SK-N-SH treated with all-trans-retinoic acid at 6 μM for 48 hours (cell line): Measurements from ENCODE around the gene KRT72.

Experiments
- ARNTL ChIP-seq: fragments of 450-650 bp; formaldehyde crosslinking; IDR thresholded peaks from 2 replicates; pipeline ENCODE4 v1.5.0; 2020; ENCODE audit warnings: low read depth, mild to moderate bottlenecking, moderate library complexity, borderline replicate concordance
- BACH2 ChIP-seq: fragments of 250-450 bp; sonication (Bioruptor Pico); IDR thresholded peaks from 2 replicates; pipeline ENCODE4 v1.9.0; 2021; ENCODE audit warnings: mild to moderate bottlenecking, borderline replicate concordance
- CSDC2 ChIP-seq: fragments of 250-450 bp; sonication (Bioruptor Pico); IDR thresholded peaks from 2 replicates; pipeline ENCODE4 v1.5.0; 2020; ENCODE audit warnings: mild to moderate bottlenecking, moderate library complexity
- ISL1 ChIP-seq: fragments of 250-450 bp; sonication (Bioruptor Pico); IDR thresholded peaks from 2 replicates; pipeline ENCODE4 v2.1.2; 2022; ENCODE audit warnings: mild to moderate bottlenecking, moderate library complexity
- OSR1 ChIP-seq: fragments of 250-450 bp; sonication (Bioruptor Pico); IDR thresholded peaks from 2 replicates; pipeline ENCODE4 v1.8.0; 2022; ENCODE audit warnings: moderate library complexity, mild to moderate bottlenecking, inconsistent platforms
- PPARA ChIP-seq: fragments of 250-450 bp; sonication (Bioruptor Pico); IDR thresholded peaks from 2 replicates; pipeline ENCODE4 v1.5.0; 2020; ENCODE audit warnings: mild to moderate bottlenecking, borderline replicate concordance
- ZFP3 ChIP-seq: fragments of 250-450 bp; sonication (Bioruptor Pico); IDR thresholded peaks from 2 replicates; pipeline ENCODE4 v1.5.0; 2020; ENCODE audit warnings: mild to moderate bottlenecking, moderate library complexity
- ZFP30 ChIP-seq: fragments of 450-650 bp; formaldehyde crosslinking; IDR thresholded peaks from 2 replicates; pipeline ENCODE4 v1.5.0; 2022; ENCODE audit warnings: mild to moderate bottlenecking, moderate library complexity
- ZNF565 ChIP-seq: fragments of 450-650 bp; formaldehyde crosslinking; conservative IDR thresholded peaks from 2 replicates; pipeline ENCODE4 v1.5.0; 2020; ENCODE audit warnings: low read depth, mild to moderate bottlenecking, moderate library complexity
- TF ChIP-seq, protein P1 (sequence below): fragments of 250-450 bp; sonication (Bioruptor Pico); IDR thresholded peaks from 2 replicates; pipeline ENCODE4 v1.5.1; 2020; ENCODE audit warnings: low read depth, mild to moderate bottlenecking, moderate library complexity
- TF ChIP-seq, protein P2 (sequence below): fragments of 250-450 bp; sonication (Bioruptor Pico); IDR thresholded peaks from 2 replicates; pipeline ENCODE4 v1.8.0; 2020; ENCODE audit warnings: mild to moderate bottlenecking, moderate library complexity, borderline replicate concordance

DNA sequence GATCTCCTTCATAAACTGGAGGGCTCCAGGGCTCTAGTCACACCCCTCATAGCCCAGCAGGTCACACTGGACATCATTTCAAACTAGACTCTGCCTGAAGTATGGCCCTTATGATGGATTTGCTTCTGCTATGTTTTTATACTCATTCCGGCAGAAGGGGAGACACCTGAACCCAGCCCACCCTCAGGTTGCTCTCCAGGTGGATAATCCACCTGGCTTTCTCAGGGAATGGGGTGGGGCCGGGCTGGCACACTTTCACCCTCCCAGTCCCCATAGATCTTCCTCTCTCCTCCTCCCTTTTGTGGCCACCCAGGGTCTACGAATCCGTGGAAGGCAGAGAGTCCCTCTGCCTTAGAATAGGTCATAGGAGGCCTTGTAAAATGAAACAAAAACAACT is 26.8 kb upstream of the KRT72 start:
- TF ChIP-seq ISL1 (CRISPR knock-in tag) = no peak
- no peak for TF ChIP-seq ZFP30 (CRISPR knock-in tag)
- TF ChIP-seq CSDC2 (CRISPR knock-in tag) = no peak
- TF ChIP-seq PPARA = no peak
- TF ChIP-seq, protein P1, sequence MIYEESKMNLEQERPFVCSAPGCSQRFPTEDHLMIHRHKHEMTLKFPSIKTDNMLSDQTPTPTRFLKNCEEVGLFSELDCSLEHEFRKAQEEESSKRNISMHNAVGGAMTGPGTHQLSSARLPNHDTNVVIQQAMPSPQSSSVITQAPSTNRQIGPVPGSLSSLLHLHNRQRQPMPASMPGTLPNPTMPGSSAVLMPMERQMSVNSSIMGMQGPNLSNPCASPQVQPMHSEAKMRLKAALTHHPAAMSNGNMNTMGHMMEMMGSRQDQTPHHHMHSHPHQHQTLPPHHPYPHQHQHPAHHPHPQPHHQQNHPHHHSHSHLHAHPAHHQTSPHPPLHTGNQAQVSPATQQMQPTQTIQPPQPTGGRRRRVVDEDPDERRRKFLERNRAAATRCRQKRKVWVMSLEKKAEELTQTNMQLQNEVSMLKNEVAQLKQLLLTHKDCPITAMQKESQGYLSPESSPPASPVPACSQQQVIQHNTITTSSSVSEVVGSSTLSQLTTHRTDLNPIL = no peak
- TF ChIP-seq ZFP3 = no peak
- no peak for TF ChIP-seq BACH2 (CRISPR knock-in tag)
- no peak for TF ChIP-seq OSR1 (CRISPR knock-in tag)
- no peak for TF ChIP-seq ARNTL (CRISPR knock-in tag)
- TF ChIP-seq ZNF565 (CRISPR knock-in tag) = no peak
- TF ChIP-seq, protein P2, sequence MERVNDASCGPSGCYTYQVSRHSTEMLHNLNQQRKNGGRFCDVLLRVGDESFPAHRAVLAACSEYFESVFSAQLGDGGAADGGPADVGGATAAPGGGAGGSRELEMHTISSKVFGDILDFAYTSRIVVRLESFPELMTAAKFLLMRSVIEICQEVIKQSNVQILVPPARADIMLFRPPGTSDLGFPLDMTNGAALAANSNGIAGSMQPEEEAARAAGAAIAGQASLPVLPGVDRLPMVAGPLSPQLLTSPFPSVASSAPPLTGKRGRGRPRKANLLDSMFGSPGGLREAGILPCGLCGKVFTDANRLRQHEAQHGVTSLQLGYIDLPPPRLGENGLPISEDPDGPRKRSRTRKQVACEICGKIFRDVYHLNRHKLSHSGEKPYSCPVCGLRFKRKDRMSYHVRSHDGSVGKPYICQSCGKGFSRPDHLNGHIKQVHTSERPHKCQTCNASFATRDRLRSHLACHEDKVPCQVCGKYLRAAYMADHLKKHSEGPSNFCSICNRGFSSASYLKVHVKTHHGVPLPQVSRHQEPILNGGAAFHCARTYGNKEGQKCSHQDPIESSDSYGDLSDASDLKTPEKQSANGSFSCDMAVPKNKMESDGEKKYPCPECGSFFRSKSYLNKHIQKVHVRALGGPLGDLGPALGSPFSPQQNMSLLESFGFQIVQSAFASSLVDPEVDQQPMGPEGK (CRISPR knock-in tag) = no peak
